HG03520 (cell line): ENCODE data around the gene RPL7A.
"Not testable (repeated sequence)": the region's sequence is repeated elsewhere in the genome, so short reads cannot be mapped to it uniquely, and the experiment has no call there.

ENCODE experiments used
- ATAC-seq: cut with Tn5 transposase; IDR thresholded peaks from one replicate; pipeline ENCODE4 v1.9.1; 2021; ENCODE audit warnings: mild to moderate bottlenecking, moderate library complexity; ENCODE audit not compliant: unreplicated experiment

Gene RPL7A

DNA sequence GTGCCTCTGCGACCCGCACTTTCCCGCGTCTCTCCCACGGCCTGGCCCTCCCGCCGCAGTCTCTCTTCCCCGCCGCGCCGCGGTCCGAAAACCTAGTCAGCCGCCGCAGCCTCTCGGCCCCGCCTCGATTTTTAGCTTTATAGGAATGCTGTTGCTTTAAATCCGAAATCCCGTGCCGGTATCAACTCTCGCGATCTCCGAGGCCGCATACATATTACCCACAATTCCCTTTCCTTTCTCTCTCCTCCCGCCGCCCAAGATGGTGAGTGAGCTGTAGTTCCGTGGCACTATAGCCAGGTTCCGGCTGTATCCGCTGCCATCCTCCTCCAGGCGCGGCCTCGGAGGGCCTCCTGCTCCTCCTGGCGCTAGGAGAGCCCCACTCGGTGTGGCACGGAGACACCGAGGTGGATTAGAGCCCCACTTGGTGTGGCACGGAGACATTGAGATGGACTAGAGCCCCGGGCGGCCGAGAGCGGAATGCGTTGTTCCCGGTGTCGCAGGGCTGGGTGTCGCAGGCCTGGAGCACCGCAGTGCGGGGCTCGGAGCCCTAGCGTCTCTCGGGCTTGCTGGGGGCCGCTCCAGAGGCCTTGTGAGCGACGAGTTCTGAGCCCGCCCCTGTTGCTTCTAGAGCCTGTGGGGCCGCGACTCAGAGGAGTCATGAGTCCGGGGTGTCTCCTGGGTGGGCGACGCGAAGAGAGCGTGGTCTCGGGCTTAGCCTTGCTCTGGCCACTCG lies at the start of gene RPL7A, which contains the start of gene MED22:
TSS of gene RPL7A (plus strand) at position 234 of the 733 bp plus-strand sequence. CDS start at position 260, 26 bp downstream.
TSS of gene MED22 (minus strand) at position 147 of the 733 bp plus-strand sequence. CDS start 1,469 bp downstream, outside the sequence.
- peak; percentile 69 for ATAC-seq

DNA sequence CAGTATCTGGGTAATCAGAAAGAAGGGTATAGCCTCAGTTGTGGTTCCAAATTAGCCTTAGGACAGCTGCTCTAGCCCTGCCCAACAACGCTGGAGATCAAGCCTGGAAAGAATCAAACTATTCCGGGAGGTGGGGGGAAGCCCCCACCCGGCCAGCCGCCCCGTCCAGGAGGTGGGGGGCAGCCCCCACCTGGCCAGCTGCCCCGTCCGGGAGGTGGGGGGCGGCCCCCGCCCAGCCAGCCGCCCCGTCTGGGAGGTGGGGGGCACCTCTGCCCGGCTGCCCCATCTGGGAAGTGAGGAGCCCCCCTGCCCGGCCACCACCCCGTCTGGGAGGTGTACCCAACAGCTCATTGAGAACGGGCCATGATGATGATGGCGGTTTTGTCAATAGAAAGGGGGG lies 48.0 kb upstream of the RPL7A start:
- ATAC-seq = not testable (repeated sequence)

DNA sequence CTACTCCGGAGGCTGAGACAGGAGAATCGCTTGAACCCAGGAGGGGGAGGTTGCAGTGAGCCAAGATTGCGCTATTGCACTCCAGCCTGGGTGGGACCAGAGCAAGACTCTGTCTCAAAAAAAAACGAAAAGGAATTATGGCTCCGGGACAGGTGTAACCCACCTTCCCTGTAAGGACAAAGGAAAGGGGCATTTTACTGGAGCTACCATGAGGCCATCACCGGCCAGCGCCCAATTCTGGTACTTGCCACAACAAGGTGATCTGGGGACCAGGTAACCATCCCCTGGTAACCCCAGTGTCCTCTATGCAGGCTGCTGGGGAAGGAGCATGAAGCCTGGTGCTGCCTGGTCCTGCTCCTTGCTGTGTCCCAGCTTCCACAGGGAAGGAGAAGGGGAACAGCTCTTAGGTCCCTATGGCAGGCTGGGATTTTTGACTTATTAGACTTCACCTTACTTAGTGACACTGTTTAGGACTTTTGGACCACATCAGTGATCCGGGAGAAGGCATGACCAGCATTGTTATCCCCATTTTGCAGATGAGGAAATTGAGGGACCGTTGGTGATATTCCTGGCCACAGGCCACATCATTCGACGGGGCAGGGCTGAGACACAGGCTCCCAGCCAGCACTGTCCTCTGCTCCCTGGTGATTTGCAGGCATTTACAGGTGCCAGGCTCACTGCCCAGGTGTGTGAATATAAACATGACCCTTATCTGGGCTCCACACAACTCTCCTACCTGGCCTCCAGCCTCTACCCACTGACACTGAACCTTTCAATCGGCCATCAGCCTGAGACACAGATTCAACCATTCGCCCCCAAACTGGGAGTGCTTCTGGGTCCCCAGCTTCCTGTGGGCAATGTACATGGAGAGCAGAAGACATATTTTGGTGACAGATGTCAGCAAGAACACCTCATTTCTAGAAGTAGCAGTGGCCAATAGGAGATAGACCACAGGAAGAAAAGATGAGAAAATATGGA lies 46.5 kb upstream of the RPL7A start:
- no peak for ATAC-seq

DNA sequence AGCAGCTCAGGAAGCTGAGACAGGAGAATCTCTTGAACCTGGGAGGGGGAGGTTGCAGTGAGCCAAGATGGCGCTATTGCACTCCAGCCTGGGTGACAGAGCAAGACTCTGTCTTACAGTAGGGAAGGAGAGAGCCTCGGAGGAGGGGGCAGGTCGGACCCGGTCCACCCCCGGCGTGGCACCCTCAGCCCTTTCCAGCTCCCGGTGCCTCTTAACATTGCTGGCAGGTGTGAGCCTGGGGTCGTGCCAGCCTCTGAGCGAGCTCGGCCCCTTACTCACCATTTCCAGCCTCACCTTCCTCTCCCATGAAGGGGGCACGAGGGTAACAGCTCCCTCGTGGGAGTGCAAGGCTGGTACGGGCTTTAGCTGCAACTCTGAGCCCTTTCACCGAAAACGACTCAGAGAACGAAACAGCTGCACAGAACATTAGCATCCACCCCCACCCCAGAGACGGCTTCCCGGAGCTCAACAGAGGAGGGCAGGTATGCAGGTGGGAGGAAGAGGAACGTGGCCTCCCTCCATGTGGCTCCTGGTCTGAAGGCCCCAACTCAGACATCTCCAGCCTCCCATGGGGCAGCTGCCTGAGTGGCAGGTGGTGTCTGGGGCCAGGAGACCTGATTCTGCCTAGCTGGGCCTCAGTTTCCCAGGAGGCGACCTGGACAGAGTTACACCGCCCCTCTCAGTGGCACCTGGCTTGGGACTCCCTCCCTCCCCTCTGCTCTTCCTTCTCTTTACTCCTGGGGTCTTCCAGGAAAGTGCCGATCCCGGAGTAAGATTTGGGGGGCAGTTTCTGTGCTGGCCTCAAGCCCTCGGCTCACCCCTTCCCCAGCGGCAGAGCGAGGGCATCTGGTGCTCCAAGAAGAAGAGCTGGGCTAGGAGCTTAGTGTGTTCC lies 44.5 kb upstream of the RPL7A start:
- ATAC-seq = no peak

DNA sequence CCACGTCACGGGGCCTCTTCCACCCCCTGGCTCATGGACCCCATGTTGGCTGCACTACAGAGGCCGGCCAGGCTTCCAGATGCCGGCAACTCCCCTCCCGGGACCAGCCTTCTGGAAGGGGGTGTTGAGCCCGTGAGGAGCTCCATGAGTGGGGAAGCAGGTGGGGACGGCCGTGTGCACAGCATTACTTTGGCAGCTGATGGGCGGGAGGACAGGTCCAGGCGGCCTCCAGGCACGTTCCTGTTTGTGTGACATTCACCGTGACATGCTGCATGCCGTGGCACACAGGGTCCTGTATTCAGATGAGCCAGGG lies 43.9 kb upstream of the RPL7A start:
- ATAC-seq = no peak

DNA sequence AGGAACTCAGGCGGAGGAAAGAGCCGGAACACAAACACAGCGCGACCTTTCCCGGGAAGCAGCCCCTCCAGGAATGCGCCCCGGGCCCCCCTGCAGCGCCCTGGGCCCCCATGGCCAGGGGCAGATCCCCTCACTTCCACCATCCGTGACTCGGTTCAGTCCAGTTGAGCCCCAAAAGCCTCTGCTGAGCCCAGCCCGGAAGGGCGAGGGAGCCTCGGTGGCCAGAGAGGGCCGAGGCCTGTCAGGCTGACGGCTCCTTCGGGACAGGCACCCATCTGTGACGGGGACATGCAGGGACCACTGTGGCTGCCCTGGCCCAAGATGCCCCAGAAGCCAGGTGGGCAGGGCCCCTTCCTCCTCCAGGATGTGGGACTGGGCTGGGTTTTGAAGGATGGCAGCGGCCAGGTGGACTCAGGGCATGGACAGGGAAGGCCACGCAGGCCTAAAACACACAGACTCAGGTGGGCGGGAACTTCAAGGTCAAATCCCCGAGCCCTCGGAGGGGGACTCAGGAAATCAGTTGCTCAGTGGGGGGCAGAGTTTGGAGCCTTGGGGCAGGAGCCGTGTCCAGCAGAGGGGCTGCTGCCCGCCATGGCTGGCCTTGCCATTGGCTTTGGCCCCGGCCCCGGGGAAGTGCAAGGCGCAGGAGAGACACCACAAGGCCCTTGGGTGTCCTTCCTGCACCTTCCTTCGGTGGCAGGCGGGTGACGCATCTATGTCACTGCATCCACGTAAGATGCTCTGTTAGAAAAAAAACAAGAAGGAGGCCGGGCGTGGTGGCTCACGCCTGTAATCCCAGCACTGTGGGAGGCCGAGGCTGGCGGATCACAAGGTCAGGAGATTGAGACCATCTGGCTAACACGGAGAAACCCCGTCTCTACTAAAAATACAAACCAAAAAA lies 43.3 kb upstream of the RPL7A start:
- ATAC-seq = no peak

DNA sequence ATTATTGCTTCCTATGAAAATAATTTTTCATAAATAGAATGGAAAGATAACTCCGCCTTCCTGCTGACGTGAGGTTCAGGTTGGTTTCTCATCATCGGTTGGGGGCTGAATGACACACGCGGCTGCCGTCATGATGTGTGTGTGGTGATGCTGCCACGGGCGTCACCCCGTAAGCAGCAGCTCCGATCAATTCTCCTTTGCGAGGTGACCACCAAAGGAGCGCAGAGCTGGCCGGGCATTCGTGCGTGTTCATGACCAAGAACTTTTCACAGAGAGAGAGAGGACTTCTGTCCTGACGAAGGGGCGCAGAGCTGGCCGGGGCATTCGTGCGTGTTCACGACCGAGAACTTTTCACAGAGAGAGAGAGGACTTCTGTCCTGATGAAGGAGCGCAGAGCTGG lies 42.3 kb upstream of the RPL7A start:
- ATAC-seq = no peak

DNA sequence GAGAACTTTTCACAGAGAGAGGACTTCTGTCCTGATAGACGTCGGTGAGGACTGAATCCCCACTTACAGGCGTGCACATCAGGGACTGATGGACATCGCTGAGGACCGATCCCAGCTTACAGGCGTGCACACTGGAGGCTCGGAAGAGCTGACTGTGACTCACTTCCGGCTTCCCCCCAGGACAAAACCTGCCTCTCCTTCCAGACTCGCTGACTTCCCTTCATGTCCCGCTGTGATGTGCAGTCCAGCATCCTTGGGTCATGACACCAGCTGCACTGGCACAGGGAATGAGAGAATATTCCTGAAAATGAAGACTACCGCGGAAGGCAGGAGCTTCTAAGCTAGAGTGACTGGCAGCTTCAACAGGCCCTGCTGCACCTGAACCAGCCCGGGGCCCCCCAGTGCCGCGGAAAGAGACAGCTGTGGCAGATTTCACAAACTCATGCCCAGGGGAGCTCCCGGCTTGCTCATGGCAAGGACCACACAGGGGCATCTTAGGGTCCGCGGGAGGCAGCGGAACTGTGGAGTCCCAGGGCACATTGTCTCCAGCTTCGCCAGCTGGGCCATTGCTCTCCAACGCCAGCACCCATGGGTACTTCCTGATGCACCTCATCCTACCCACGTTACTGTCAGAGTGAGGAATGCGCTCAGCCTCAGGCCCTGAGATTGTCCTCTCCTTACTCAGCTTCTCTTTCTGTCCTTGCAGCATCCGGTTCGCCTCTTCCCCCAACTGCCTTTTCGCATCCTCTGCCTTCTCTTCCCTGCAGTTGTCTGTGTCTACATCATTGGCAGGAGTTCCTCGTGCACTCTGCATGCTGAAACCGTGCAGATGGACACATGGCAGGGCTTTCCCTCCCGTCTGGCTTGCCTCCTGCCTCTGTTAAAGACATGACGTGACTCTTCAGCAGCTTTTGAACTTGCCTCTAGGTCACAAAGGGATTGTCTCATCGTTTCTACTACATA lies 41.5 kb upstream of the RPL7A start:
- no peak for ATAC-seq

DNA sequence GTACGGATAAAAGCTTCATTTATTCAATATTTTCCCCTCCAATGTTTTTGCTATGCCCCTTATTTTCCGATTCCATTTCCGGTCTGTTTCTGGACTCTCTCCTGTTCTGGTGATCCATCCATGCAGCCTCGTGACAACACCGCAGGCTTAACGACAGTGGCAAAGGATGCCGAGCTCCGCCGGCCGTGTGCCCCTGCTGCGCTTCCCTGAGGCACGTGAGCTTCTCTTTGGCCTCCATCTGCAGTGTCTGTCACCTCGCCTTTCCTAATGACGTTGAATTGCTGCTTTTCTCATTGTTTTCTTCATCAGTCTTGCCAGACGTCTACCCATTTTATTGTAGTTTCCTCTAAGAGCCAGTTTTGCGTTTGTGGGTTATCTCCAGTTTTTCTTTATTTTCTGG lies 40.7 kb upstream of the RPL7A start:
- no peak for ATAC-seq

DNA sequence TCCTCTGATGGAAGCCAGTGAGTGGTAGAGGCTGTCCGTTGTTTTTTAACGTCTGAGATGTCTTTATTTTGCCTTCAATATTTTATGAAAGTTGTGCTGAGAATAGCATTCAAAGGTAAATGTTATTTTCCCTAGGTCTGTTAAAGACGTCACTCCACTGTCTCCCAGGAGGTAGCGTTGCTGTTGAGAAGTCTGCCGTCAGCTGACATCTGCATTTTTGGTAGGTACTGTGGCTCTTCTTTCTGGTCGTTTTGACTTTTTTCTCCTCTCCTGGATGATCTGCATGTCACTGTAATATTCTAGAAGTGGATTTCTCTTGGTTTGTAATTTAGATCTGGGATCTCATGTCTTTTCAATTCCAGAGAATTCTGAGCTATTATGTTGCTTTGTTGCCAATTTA lies 38.4 kb upstream of the RPL7A start:
- ATAC-seq = no peak

DNA sequence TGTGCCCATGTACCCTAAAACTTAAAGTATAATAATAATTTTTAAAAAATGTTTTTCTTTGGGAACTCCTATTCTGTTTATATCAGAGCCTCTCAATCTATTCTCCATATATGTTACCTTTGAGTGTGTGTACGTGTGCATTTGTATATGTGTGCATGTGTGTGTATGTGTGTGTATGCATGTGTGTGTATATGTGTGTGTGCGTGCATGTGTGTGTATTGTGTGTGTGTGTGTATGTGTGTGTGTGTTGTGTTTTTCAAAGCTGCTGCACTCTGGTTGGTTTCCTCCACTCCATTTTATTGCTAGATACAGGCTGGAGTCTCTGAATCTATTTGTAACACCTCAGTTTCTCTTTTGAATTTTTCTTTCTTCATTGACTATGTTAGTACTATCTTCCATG lies 32.0 kb upstream of the RPL7A start:
- ATAC-seq = no peak

DNA sequence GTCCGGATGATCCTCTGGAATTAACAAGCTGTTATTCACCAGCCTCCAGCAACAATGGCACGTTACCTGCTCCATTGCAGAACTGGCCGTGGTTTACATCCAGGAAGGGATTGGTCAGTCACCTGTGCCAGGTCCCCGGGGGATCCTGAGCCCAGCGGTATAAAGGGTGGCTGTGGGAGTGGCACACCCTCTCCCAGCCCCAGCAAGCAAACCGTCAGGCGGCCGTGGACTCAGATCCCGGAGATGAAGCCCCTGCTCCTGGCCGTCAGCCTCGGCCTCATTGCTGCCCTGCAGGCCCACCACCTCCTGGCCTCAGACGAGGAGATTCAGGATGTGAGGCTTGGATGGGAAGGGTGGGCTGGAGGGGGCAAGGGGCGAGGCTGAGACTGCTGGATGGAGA lies 30.5 kb upstream of the RPL7A start:
- not testable (repeated sequence) for ATAC-seq

DNA sequence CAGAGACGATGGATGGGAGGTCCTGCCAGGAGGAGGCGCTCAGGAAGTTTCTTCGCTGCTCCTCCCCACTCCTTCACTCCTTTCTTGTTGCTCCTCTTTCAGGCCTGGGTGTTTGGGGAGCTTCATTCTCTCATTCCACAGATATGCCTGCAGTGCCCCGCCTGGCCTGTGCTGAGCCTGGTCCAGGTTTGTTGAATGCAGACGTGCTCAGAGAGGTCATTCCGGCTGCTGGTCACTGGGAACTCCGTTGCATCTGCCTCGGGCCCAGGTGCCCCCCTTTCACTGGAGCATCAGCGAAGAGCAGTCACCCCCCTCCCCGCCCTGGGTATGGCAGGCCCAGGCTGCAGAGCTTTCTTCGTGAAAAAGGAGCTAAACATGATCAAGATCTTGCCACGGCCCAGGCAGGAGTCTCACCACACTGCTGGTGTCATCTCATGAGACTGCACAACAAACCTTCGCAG lies 27.6 kb upstream of the RPL7A start:
- ATAC-seq = no peak

DNA sequence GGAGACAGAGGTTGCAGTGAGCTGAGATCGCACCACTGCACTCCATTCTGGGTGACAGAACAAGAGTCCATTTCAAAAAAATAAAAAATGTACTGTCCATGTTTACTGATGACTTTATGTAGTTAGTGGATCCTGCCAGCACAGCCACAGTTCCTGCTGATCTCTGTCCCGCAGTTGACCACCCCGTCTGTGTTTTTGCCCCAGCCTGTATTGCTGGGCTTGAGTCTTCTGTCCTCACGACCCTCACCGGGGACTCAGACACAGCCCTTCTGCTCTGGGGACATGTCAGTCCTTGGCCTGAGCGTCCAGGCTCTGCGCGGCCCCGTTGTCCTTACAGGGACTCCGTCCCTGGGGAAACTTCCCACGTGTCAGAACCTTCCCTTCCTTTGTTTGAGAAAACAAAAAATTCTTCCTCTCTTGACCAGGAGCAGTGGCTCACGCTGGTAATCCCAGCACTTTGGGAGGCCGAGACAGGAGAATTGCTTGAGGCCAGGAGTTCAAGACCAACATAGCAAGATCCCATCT lies 26.5 kb upstream of the RPL7A start:
- no peak for ATAC-seq

DNA sequence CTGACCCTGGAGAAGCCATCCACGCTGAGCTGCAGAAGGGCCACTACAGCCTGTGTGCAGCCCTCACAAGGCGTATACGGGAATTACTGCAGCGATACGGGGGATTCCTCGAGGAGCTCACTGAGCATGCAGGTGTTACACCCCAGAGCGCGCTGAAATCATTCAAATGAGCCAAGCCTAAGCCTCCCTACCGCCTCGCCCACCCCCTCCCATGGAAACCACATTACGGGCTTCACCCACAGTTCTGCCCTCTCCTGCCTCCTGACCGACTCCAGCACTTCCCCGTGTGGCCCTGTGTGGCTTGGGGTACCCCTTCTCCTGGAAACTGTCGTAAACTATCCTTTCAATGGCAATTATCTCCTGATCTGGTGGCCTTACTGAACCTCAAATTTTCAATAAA lies 25.3 kb upstream of the RPL7A start:
- no peak for ATAC-seq

DNA sequence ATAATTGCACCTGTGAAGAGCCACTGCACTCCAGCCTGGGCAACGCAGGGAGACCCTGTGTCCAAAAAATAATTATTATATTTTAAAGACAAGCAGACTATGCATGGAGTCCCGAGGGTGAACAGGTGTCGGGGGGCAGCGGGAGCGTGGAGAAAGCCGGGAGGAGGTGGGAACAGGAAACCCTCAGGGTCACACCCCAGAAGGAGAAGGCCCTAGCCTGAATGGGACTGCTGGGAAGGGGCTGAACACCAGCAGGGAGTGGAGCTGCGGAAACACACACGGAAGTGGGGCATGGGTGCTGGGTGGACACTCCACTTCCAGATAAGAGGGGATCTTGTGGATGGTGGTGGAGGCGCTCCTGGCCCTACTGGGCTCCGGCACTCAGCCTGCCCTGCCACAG lies 24.8 kb upstream of the RPL7A start:
- ATAC-seq = no peak

DNA sequence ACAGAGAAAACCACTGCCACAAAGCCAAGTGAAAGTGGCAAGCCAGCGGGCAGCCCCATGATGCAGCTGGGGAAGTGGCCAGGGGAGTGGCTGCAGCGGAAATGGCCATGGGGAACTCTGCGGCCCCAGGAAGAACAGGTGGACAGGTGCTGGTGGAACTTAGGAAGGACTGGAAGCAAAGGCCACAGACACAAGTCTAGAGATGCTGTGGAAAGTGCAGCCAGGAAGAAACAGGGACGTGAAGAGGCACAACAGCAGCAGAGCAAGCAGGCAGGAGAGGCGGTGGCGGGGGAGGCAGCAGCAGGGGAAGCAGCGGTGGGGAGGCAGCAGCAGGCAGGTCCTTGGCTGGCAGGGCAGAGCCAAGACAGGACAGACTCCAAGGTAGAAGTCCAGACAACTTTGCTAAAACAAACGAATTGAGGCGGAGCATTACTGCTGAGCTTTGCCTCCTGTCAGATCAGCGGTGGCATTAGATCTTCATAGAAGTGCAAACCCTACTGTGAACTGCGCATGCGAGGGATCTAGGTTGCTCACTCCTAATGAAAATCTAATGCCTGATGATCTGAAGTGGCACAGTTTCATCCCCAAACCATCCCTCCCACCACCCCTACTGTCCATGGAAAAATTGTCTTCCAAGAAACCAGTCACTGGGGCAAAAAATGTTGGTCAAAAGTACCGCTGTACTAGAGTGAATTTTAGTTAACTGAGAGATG lies 23.9 kb upstream of the RPL7A start:
- no peak for ATAC-seq

DNA sequence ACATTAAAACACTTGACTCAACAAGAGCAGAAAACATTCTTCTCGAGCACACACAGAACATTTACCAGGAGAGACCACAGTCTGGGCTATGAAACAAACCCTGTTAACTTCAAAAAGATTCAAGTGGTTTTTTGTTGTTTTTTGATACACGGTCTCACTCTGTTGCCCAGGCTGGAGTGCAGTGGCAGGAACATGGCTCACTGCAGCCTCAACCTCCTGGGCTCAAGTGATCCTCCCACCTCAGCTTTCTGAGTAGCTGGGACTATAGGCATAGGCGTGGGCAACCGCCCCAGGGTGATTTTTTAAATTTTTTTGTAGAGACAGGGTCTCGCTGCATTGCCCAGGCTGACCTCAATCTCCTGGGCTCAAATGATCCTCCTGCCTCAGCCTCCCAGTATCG lies 21.0 kb upstream of the RPL7A start:
- ATAC-seq = not testable (repeated sequence)
